HepG2 (cell line): ENCODE data around the gene NELFB. TPM values are rescaled to one million over a fixed set of nuclear protein-coding genes. Genes with fewer than 3 reads are reported as not detected.

Source experiments
- BCLAF1 ChIP-seq: fragments of 450-650 bp; IDR thresholded peaks from 2 replicates; pipeline ENCODE4 v1.6.1; 2017; ENCODE audit warnings: mild to moderate bottlenecking
- DMAP1 ChIP-seq: IDR thresholded peaks from 2 replicates; pipeline ENCODE4 v1.6.1; 2016
- HNF1B ChIP-seq: sonication (generic); formaldehyde crosslinking; IDR thresholded peaks from 2 replicates; pipeline ENCODE4 v1.5.1; 2020; ENCODE audit warnings: mild to moderate bottlenecking, moderate library complexity, missing genetic modification reagents
- HNRNPH1 ChIP-seq: fragments of 200-400 bp; formaldehyde crosslinking; optimal IDR thresholded peaks from 2 replicates; pipeline ENCODE3; 2017; ENCODE audit warnings: mild to moderate bottlenecking, low read depth, low read length
- IRX3 ChIP-seq: sonication (generic); formaldehyde crosslinking; IDR thresholded peaks from 2 replicates; pipeline ENCODE4 v1.8.1; 2023; ENCODE audit warnings: mild to moderate bottlenecking, low read depth, missing genetic modification reagents, borderline replicate concordance
- KAT8 ChIP-seq: IDR thresholded peaks from 2 replicates; pipeline ENCODE4 v1.6.1; 2016; ENCODE audit warnings: missing genetic modification reagents, missing compliant biosample characterization
- MYPOP ChIP-seq: sonication (generic); formaldehyde crosslinking; IDR thresholded peaks from 2 replicates; pipeline ENCODE4 v1.8.1; 2023; ENCODE audit warnings: mild to moderate bottlenecking, moderate library complexity, missing genetic modification reagents
- NCOA2 ChIP-seq: sonication (generic); formaldehyde crosslinking; IDR thresholded peaks from 2 replicates; pipeline ENCODE4 v1.8.0; 2022; ENCODE audit warnings: inconsistent platforms
- NPAS2 ChIP-seq: sonication (generic); formaldehyde crosslinking; IDR thresholded peaks from 2 replicates; pipeline ENCODE4 v1.8.0; 2022; ENCODE audit warnings: mild to moderate bottlenecking, missing genetic modification reagents, borderline replicate concordance
- SALL2 ChIP-seq: sonication (generic); formaldehyde crosslinking; IDR thresholded peaks from 2 replicates; pipeline ENCODE4 v1.8.1; 2023; ENCODE audit warnings: mild to moderate bottlenecking, missing genetic modification reagents, inconsistent platforms
- SNAPC2 ChIP-seq: sonication (generic); formaldehyde crosslinking; IDR thresholded peaks from 2 replicates; pipeline ENCODE4 v1.8.1; 2022; ENCODE audit warnings: mild to moderate bottlenecking, missing genetic modification reagents
- THAP7 ChIP-seq: sonication (generic); formaldehyde crosslinking; IDR thresholded peaks from 2 replicates; pipeline ENCODE4 v1.8.1; 2023; ENCODE audit warnings: mild to moderate bottlenecking, missing genetic modification reagents
- ZEB1 ChIP-seq: IDR thresholded peaks from 2 replicates; pipeline ENCODE4 v1.6.1; 2012; ENCODE audit warnings: mild to moderate bottlenecking, low read depth, inconsistent platforms; ENCODE audit not compliant: insufficient replicate concordance
- ZFP62 ChIP-seq: sonication (generic); formaldehyde crosslinking; IDR thresholded peaks from 2 replicates; pipeline ENCODE4 v1.4.0; 2020; ENCODE audit warnings: missing genetic modification reagents
- ZNF337 ChIP-seq: sonication (generic); formaldehyde crosslinking; IDR thresholded peaks from 2 replicates; pipeline ENCODE4 v1.5.1; 2020; ENCODE audit warnings: missing genetic modification reagents, low read depth, mild to moderate bottlenecking, borderline replicate concordance
- ZNF382 ChIP-seq: sonication (generic); formaldehyde crosslinking; IDR thresholded peaks from 2 replicates; pipeline ENCODE4 v1.5.0; 2020; ENCODE audit warnings: missing genetic modification reagents, mild to moderate bottlenecking, borderline replicate concordance
- ZNF644 ChIP-seq: IDR thresholded peaks from 2 replicates; pipeline ENCODE4 v1.6.1; 2016; ENCODE audit warnings: low read depth
- ZNF891 ChIP-seq: sonication (generic); formaldehyde crosslinking; IDR thresholded peaks from 2 replicates; pipeline ENCODE4 v1.5.0; 2020; ENCODE audit warnings: mild to moderate bottlenecking, missing genetic modification reagents
- ZUFSP ChIP-seq: sonication (generic); formaldehyde crosslinking; IDR thresholded peaks from 2 replicates; pipeline ENCODE4 v1.9.0; 2021; ENCODE audit warnings: missing genetic modification reagents, mild to moderate bottlenecking, borderline replicate concordance
- polyA plus RNA-seq, 8 experiments: library from polyadenylated mRNA; depleted of rRNA in 3 of 8; stranded (reverse) in 7 of 8; unstranded in 1 of 8; fragments of >200 nt; fragmentation: Illumina TruSeq in 4 of 8; extraction: Trizol in 4 of 8; gene quantifications; 2 replicates each; pipeline versions ENCODE4 v1.2.1 to v1.2.3, GENCODE V29; 2011 to 2016; ENCODE audit warnings: low read depth in 4 of 8, missing spikeins in 1 of 8, mixed read lengths in 1 of 8; ENCODE audit not compliant: insufficient read depth in 1 of 8
- total RNA-seq, 5 experiments: library from RNA; depleted of rRNA; stranded (reverse); fragments of >200 nt; fragmentation: Illumina TruSeq; extraction: Trizol; gene quantifications; 2 replicates each; pipeline ENCODE4 v1.2.3, GENCODE V29; 2016; ENCODE audit warnings: low read depth in 1 of 5

NELFB gene
- total and polyA plus RNA-seq, 2 of the 13 experiments (the other 11 are each of a cell fraction or from before 2014, with no cell fraction given): 26.5 to 45.8 TPM

- no peak for TF ChIP-seq ZNF644 (CRISPR knock-in tag)
- no peak for TF ChIP-seq ZFP62
- TF ChIP-seq SNAPC2 (CRISPR knock-in tag): no peak
- no peak for TF ChIP-seq ZNF337 (CRISPR knock-in tag)
- TF ChIP-seq ZUFSP (CRISPR knock-in tag): no peak
- TF ChIP-seq BCLAF1: no peak
- no peak for TF ChIP-seq HNF1B
- TF ChIP-seq KAT8: no peak
- TF ChIP-seq DMAP1 (CRISPR knock-in tag): peak; percentile 73; the same call in 1 of the 2 replicates
- no peak for TF ChIP-seq IRX3
- no peak; the same call in 1 of the 2 replicates for TF ChIP-seq THAP7 (CRISPR knock-in tag)
- no peak for TF ChIP-seq MYPOP (CRISPR knock-in tag)
- TF ChIP-seq SALL2 (CRISPR knock-in tag): no peak; the same call in 1 of the 2 replicates
- no peak for TF ChIP-seq ZNF382 (CRISPR knock-in tag)
- TF ChIP-seq NPAS2 (CRISPR knock-in tag): no peak
- TF ChIP-seq ZEB1: peak; percentile 65
- TF ChIP-seq HNRNPH1: no peak
- no peak for TF ChIP-seq NCOA2 (CRISPR knock-in tag)
- no peak for TF ChIP-seq ZNF891 (CRISPR knock-in tag)
Observed at GRCh38 chr9:137276473-137277328, 21.6 kb downstream of the NELFB start (continued).
